ENCODE results near the gene C1GALT1.
"Not testable (repeated sequence)": the region's sequence is repeated elsewhere in the genome, so short reads cannot be mapped to it uniquely, and the experiment has no call there.

Gene C1GALT1

DNA sequence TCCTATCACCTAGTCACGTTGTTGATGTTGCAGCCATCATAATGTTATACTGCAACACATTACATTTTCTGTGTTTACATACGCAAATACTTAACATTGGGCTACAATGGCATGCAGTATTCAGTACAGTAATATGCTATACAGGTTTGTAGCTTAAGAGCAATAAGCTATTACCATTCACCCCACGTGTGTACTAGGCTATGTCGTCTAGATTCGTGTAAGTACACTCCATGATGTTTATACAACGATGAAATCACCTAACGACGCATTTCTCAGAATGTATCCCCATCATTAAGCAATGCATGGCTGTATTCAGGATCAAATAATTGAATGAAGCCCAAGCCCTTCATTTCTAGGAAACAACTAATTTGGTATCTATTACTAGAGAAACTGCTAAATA is 43.4 kb upstream of the C1GALT1 start:
- H3K36me3 ChIP-seq = no peaks in the 10 kb centered on the region
- no peaks in the 10 kb centered on the region for H3K27me3 ChIP-seq
- no peak overlapping the region for H3K27ac ChIP-seq
- H3K9me3 ChIP-seq = no peaks in the 10 kb centered on the region
- TF ChIP-seq CTCF (IDR thresholded peaks at IDR 0.05) = no peak
- H3K4me1 ChIP-seq (ENCODE audit: control insufficient read depth in 1 of 2, insufficient read depth in 1 of 2, low read depth in 1 of 2, low read length in 1 of 2) = peaks cover 0 to 8% of the 10 kb centered on the region in 2 experiments
- H3K4me3 ChIP-seq (ENCODE audit: low read depth in 1 of 2, low read length in 1 of 2) = no peak overlapping the region

DNA sequence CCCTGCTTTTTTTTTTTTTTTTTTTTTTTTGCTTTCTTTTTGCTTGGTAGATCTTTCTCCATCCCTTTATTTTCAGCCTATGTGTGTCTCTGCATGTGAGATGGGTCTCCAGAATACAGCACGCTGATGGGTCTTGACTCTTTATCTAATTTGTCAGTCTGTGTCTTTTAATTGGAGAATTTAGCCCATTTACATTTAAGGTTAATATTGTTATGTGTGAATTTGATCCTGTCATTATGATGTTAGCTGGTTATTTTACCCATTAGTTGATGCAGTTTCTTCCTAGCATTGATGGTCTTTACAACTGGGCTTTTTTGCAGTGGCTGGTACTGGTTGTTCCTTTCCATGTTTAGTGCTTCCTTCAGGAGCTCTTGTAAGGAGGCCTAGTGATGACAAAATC is 38.9 kb upstream of the C1GALT1 start:
- not testable (repeated sequence) for H3K4me1 ChIP-seq (ENCODE audit: control insufficient read depth in 1 of 2, insufficient read depth in 1 of 2, low read depth in 1 of 2, low read length in 1 of 2); H3K4me3 ChIP-seq (ENCODE audit: low read depth in 1 of 2, low read length in 1 of 2); H3K9me3 ChIP-seq; H3K36me3 ChIP-seq; H3K27ac ChIP-seq; H3K27me3 ChIP-seq

DNA sequence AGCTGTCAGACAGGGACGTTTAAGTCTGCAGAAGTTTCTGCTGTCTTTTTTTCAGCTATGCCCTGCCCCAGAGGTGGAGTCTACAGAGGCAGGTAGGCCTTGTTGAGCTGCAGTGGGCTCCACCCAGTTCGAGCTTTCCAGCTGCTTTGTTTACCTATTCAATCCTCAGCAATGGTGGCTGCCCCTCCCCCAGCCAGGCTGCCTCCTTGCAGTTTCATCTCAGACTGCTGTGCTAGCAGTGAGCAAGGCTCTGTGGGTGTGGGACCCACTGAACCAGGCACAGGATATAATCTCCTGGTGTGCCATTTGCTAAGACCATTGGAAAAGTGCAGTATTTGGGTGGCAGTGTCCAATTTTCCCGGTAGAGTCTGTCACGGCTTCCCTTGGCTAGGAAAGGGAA is 37.2 kb upstream of the C1GALT1 start:
- H3K27me3 ChIP-seq; H3K27ac ChIP-seq; H3K36me3 ChIP-seq; H3K4me1 ChIP-seq (ENCODE audit: control insufficient read depth in 1 of 2, insufficient read depth in 1 of 2, low read depth in 1 of 2, low read length in 1 of 2); H3K4me3 ChIP-seq (ENCODE audit: low read depth in 1 of 2, low read length in 1 of 2); H3K9me3 ChIP-seq: not testable (repeated sequence)

DNA sequence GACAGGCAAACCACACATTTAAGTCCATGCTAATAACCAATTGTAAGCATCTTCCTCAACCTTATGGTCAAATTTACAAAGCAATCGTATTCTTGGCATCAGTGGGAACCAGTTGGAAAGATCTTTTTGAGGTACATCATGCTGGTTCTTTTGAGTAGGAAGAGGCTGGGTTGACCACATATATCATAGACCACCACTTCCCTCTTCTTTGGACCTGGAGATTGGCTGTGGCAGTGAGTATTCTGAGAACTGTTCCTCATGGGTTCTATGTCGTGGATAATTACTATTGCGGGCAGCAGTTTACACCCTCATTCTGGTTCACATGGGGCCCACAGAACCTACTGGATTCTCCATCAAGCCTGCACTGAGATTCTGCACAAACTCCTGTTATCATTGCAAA is 35.5 kb upstream of the C1GALT1 start:
- Histone ChIP-seq H3K4me1 (ENCODE audit: control insufficient read depth in 1 of 2, insufficient read depth in 1 of 2, low read depth in 1 of 2, low read length in 1 of 2) (peaks cover 0 to 4% of the 10 kb centered on the region in 2 experiments), H3K27ac (no peak overlapping the region), H3K9me3 (no peaks in the 10 kb centered on the region), H3K36me3 (no peaks in the 10 kb centered on the region), H3K4me3 (ENCODE audit: low read depth in 1 of 2, low read length in 1 of 2) (no peak overlapping the region), H3K27me3 (no peaks in the 10 kb centered on the region)
- no peak for TF ChIP-seq CTCF (IDR thresholded peaks at IDR 0.05)

GRCh38 chr7:7148798-7149481 is 33.4 kb upstream of the C1GALT1 start:
- Histone ChIP-seq H3K9me3 (no peaks in the 10 kb centered on the region), H3K27me3 (no peaks in the 10 kb centered on the region), H3K27ac (no peak overlapping the region), H3K4me3 (ENCODE audit: low read depth in 1 of 2, low read length in 1 of 2) (no peak overlapping the region), H3K4me1 (ENCODE audit: control insufficient read depth in 1 of 2, insufficient read depth in 1 of 2, low read depth in 1 of 2, low read length in 1 of 2) (peaks cover 0 to 4% of the 10 kb centered on the region in 2 experiments), H3K36me3 (no peaks in the 10 kb centered on the region)
- TF ChIP-seq CTCF (IDR thresholded peaks at IDR 0.05) = no peak

DNA sequence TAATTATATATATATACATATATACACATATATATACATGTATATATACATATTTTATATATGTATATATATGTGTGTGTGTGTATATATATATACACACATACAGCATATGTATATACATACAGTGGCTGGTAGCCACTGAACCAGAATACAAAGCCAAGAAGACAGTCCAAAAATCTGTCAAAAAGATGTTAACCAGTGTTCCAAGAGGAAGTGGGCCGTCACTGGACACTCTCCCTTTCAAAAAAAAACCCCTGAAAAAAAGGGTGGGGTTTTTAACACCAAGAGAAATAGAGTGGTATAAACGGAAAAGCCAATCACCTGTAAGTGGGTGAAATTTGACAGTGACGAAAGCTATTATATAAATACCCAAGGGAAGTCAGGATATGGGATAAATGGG is 31.1 kb upstream of the C1GALT1 start:
- no peak for TF ChIP-seq CTCF (IDR thresholded peaks at IDR 0.05)
- no peaks in the 10 kb centered on the region for H3K36me3 ChIP-seq
- no peak overlapping the region for H3K27ac ChIP-seq
- no peaks in the 10 kb centered on the region for H3K9me3 ChIP-seq
- H3K4me3 ChIP-seq (ENCODE audit: low read depth in 1 of 2, low read length in 1 of 2) = no peak overlapping the region
- H3K27me3 ChIP-seq = no peaks in the 10 kb centered on the region
- peaks cover 0 to 4% of the 10 kb centered on the region in 2 experiments for H3K4me1 ChIP-seq (ENCODE audit: control insufficient read depth in 1 of 2, insufficient read depth in 1 of 2, low read depth in 1 of 2, low read length in 1 of 2)

All from neutrophil (primary cell).